Iris pigment epithelial cell (primary cell): Measurements from ENCODE around the gene CFLAR.
"Not testable (repeated sequence)": the region's sequence is repeated elsewhere in the genome, so short reads cannot be mapped to it uniquely, and the experiment has no call there.

Source experiments
- DNase-seq: peaks from one replicate; pipeline ENCODE4 v3.0.0-alpha.2; 2011; ENCODE audit warnings: low read depth

The CFLAR gene

DNA sequence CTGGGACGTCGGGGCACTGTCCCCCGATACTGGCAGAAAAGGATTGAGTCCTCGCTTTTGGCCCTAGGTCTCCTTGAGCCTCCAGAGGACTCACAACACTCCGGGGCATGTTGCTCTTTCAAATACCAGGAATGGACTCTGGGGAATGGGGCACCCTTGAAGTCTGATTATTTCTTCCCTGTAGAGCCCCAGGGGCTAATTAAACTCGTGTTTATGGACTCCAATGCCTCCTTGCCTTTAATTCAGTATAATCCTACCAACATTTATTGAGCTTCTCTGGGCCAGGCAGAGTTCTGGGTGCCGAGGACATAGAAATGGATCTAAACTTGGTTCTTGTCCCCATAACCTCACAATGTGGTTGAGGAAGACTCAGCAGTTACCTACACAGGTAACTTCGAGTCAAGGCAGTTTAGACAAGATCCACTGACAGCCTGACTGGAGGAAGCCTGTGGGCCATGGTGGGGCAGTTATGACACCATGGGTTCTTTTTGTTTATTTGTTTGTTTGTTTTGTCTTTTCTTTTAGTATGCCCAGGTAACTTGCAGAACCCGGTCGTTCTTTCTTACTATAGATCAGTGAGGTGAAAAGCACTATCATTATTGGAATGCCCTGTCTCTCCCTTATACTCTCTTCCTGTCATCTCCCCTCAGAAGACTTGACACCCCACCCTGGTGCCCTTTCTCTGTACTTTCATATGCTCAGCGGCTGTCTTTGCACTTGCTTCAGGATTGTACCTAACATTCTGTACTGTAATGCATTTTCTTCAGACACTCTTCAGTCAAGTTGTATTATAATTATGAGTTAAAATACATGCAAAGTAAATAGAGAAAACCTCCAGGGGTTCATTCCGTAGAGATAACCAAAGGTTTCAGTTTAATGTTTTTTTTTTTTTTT is 3.2 kb downstream of the CFLAR start:
- no peak for DNase-seq

GRCh38 chr2:201122276-201122675 is 6.3 kb downstream of the CFLAR start:
- no peak for DNase-seq

GRCh38 chr2:201126308-201127151 is 10.6 kb downstream of the CFLAR start:
- DNase-seq, result peak; percentile 82

GRCh38 chr2:201127152-201127511 is 11.2 kb downstream of the CFLAR start:
- no peak for DNase-seq

GRCh38 chr2:201127570-201127969 is 11.6 kb downstream of the CFLAR start:
- DNase-seq, result peak; percentile 71

- no peak for DNase-seq
These were observed 12.1 kb downstream of the CFLAR start for GRCh38 chr2:201128033-201128432.

DNA sequence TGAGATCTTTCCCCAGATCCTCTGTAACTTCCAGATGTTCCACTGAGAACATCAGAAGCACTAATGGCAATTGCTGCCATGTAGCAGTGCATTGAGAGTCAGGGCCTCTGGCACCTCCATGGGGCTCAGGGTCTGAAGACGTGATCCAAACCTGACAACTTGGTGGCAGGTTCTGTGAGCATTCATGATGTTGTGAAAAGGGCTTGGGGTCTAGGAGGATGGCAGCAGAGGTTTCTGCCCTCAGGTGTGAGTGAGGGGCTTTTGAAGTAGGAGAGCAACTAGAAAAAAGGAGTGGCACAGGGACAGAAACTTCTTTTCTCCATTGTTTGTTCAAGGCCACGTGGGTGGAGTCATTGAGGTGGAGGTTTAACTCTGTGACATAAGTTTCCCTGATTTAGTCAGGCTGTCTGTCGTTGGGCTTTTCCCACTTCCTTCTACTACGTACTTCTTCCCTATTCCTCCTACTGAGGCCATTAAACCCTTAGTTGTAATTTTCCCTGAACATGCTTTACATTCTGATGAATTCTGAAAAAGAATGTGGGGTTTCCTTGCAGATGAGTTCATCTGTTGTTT is 13.1 kb downstream of the CFLAR start:
- DNase-seq, result peak; percentile 87

GRCh38 chr2:201130524-201131186 is 14.7 kb downstream of the CFLAR start:
- peak; percentile 97 for DNase-seq

DNA sequence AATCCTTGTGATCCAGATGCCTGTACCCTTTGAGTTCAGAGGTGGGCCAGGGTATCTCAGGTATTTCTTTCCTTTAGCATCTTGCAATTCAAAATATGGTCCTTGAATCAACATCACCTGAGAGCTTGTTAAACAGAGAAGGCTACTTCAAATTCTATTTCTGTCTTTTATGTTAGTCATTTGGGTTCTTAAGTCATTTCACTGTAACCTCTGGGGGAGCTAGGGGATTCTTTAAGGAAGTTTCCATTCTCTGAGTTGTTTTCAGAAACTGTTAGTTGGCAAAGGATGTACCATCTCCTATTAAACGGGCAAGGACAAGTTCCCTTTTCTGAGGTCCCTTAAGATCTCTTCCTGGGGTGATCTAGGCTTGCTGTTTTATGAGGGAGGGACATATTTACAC is 16.6 kb downstream of the CFLAR start:
- no peak for DNase-seq

DNA sequence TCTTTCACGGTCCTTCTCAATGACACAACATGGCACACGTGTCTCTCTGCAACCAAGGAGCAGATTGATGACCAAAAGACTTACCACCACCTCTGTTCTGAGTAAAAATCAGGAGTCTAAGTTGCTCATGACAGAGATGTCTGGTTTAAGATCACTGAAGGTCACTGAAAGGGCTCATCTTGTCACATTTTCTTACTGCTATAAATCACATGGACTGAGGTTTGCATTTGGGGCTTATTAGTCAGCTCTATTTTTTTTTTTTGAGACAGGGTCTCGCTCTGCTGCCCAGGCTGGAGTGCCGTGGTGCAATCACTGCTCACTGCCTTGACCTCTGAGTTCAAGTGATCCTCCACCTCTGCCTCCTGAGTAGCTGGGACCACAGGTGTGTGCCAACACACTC is 19.4 kb downstream of the CFLAR start:
- DNase-seq, result no peak

- DNase-seq, result no peak
These were observed 20.9 kb downstream of the CFLAR start for GRCh38 chr2:201136889-201137321.

DNA sequence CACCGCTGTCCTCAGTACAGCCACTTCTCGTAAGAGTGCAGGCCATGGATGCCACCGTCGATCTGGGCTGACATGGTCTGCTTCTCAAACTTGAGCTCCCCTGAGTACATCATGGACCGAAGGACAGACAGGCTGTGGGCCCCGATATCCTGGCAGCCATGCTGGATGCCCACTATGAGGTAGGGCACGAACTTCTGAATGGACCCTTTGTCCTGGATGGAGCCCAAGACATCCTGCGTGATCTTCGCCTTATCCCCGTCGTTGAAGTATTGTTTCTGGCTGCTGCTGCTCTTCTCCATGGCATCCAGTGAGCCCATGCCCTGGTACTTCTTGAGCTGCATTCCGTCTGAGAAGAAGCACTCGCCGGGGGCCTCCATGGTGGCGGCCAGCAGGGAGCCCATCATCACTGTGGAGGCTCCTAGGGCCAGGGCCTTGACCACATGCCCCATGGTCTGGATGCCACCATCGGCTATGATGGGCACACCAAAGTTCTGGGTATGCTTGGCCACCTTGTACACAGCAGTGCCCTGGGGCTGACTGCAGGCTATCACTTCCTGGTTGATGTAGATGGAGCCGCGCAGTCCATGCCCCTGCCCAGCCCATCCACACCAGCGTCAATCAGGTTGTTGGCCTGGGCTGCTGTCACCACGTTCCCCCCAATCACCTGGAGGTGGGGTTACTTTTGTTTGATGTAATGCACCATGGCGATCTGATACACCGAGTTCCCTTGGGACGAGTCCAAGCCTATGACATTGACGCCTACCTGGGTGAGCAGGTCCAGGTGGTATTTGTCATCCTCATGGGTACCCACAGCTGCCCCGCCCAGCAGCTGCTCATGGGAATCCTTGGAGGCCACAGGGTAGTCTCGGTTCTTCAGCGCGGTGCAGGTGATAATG is 21.8 kb downstream of the CFLAR start:
- DNase-seq, result no peak

DNA sequence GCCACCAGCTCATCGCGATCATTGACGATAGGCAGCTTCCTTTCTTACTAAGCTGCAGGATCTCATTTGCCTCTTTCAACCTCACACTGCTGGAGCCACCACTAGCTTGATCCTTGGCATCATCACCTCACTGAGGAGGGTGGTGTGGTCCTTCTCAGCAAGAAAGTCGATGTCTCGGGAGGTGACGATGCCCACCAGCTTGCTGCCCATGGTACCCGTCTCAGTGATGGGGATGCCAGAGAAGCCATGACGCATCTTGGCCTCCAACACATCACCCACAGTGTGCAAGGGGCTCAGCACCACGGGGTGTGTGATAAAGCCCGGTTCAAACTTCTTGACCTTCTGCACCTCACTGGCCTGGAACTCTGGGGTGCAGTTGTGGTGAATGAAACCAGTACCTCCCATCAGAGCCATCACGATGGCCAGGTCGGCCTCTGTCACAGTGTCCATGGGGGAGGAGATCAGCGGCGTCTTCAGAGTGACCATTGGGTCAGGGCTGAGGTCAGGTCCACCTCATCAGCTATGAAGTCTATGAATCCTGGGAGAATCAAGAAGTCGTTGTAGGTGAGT is 22.5 kb downstream of the CFLAR start:
- no peak for DNase-seq

- not testable (repeated sequence) for DNase-seq
These were observed 23.2 kb downstream of the CFLAR start for GRCh38 chr2:201138986-201139781.

GRCh38 chr2:201139836-201140604 is 24.1 kb downstream of the CFLAR start:
- DNase-seq, result no peak

GRCh38 chr2:201144101-201145051 is 28.4 kb downstream of the CFLAR start:
- DNase-seq, result no peak

DNA sequence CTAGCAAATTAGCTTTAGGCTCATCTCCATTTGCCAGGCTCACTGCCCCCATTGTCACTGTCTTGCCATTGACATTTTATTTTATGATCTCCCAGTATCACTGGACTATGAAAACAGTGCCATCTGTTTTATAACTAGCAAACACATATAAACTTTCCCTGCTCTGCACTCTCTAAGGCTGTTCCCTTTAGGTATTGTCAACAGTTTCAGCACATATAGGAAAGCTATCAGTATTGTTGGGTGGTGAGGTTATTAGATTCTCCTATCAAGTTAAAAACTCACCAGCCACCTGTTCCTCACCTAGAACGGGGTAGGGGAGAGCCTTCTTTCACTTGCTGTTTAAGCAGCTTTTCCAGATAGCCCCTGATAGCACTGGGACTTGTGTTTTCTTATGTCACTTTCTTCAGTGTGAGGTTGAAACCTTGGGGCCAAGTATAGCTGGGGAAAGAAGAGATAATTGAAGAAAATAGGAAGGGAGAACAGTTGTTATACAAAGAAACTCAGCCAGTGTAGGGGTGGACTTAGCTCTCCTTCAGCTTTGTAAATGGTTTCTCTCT is 32.5 kb downstream of the CFLAR start:
- DNase-seq, result no peak
